Thyroid gland (tissue), 4 donors: ENCODE results near the gene NAV3. TPM values are rescaled to one million over a fixed set of nuclear protein-coding genes. Genes with fewer than 3 reads are reported as not detected.

Source experiments
- DNase-seq, 2 donors: peaks; one replicate each; pipeline ENCODE4 v3.0.0-alpha.2; 2019
- H3K27ac ChIP-seq, 3 donors: fragments of 200-600 bp; sonication (generic); 1 replicate in 2 of 3; 2 replicates in 1 of 3; pipeline ENCODE4 v1.5.1; 2016 to 2019; ENCODE audit warnings: mild to moderate bottlenecking in 1 of 3, moderate library complexity in 1 of 3
- H3K27me3 ChIP-seq: fragments of 200-600 bp; sonication (generic); one replicate; pipeline ENCODE4 v1.5.1; 2019
- H3K36me3 ChIP-seq, 2 donors: fragments of 200-600 bp; sonication (generic); one replicate each; pipeline ENCODE4 v1.5.1; 2016 to 2019
- H3K4me1 ChIP-seq, 2 donors: fragments of 200-600 bp; sonication (generic); one replicate each; pipeline ENCODE4 v1.5.1; 2017 to 2019
- H3K4me3 ChIP-seq, 3 donors: fragments of 200-600 bp; sonication (generic); replicated peaks in 1 of 3; 1 replicate in 2 of 3; 2 replicates in 1 of 3; pipeline ENCODE4 v1.5.1; 2016; ENCODE audit warnings: mild to moderate bottlenecking in 1 of 3
- H3K9me3 ChIP-seq: fragments of 200-600 bp; sonication (generic); one replicate; pipeline ENCODE4 v1.5.1; 2017
- POLR2A ChIP-seq, 2 donors: fragments of 450-650 bp; IDR thresholded peaks; one replicate each; pipeline ENCODE4 v1.6.1; 2017; ENCODE audit warnings: antibody characterized with exemption in 2 of 2, mild to moderate bottlenecking in 2 of 2, moderate library complexity in 1 of 2
- WGBS, 2 donors: methylation state at CpG; one replicate each; pipeline ENCODE4 v1.1.5; 2017; 5-methylcytosine and 5-hydroxymethylcytosine counted together
- intact Hi-C: fragments of 100-400 bp; cut with DNase I; formaldehyde crosslinking; loops from one replicate; pipeline ENCODE4 v1.15.1; 2023
- total RNA-seq, 4 donors: library from RNA; depleted of rRNA; stranded (reverse); fragments of >200 nt; gene quantifications; one replicate each; pipeline ENCODE4 v1.2.3, GENCODE V29; 2016
- TF ChIP-seq, protein P1 (sequence below), 6 experiments: fragments of 200-600 bp in 3 of 6; fragments of 450-650 bp in 3 of 6; sonication (generic) in 3 of 6; IDR thresholded peaks; one replicate each; pipeline ENCODE4 v1.5.1; 2016 to 2019; ENCODE audit warnings: antibody characterized with exemption in 6 of 6, mild to moderate bottlenecking in 2 of 6, inconsistent platforms in 1 of 6, moderate library complexity in 1 of 6

The NAV3 gene
- total RNA-seq, 4 donors from 2014 or later = 5.7 to 21.9 (median 7.6) TPM

DNA sequence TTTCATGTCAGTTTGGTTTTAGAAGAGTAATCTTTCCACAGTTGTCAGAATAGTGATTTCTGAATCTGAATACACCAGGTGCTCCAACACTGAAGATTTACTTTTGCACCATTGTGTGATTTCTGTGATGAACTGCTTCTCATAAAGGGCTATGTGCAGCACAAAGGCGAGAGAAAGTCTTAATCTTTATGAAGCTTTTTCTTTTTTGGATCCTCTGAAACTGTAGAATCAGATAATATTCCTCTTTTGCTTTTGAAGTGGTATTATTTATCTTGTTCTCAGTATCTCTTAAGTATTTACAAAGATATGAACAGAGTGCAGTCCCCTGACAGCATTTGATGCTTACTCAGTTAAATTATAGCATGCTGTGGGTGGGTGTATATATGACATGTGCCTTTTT lies 207.8 kb downstream of the NAV3 start:
- no peak overlapping the region for H3K27ac ChIP-seq
- WGBS, 2 donors = 85 to 88% methylated on average over 1 of the region's 1 CpG
- TF ChIP-seq, protein P1, sequence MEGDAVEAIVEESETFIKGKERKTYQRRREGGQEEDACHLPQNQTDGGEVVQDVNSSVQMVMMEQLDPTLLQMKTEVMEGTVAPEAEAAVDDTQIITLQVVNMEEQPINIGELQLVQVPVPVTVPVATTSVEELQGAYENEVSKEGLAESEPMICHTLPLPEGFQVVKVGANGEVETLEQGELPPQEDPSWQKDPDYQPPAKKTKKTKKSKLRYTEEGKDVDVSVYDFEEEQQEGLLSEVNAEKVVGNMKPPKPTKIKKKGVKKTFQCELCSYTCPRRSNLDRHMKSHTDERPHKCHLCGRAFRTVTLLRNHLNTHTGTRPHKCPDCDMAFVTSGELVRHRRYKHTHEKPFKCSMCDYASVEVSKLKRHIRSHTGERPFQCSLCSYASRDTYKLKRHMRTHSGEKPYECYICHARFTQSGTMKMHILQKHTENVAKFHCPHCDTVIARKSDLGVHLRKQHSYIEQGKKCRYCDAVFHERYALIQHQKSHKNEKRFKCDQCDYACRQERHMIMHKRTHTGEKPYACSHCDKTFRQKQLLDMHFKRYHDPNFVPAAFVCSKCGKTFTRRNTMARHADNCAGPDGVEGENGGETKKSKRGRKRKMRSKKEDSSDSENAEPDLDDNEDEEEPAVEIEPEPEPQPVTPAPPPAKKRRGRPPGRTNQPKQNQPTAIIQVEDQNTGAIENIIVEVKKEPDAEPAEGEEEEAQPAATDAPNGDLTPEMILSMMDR (IDR thresholded peaks at IDR 0.05) = no peak
- TF ChIP-seq POLR2A (IDR thresholded peaks at IDR 0.05) = no peak

GRCh38 chr12:78038986-78039385 lies 208.3 kb downstream of the NAV3 start:
- H3K4me1 ChIP-seq = no peaks in the 10 kb centered on the region
- H3K27ac ChIP-seq = no peak overlapping the region
- no peak overlapping the region for H3K4me3 ChIP-seq
- DNase-seq = no peak
- no peaks in the 10 kb centered on the region for H3K9me3 ChIP-seq
- 82 to 89% methylated on average over 4 of the region's 4 CpGs for WGBS, 2 donors
- no peaks in the 10 kb centered on the region for H3K27me3 ChIP-seq
- TF ChIP-seq, protein P1 (IDR thresholded peaks at IDR 0.05) = no peak
- TF ChIP-seq POLR2A (IDR thresholded peaks at IDR 0.05) = no peak
- intact Hi-C loops = no loop called here
- no peaks in the 10 kb centered on the region for H3K36me3 ChIP-seq

More for the DNA sequence above, 207.8 kb downstream of the NAV3 start:
- no peaks in the 10 kb centered on the region for H3K36me3 ChIP-seq
- no peaks in the 10 kb centered on the region for H3K4me1 ChIP-seq
- no peak overlapping the region for H3K4me3 ChIP-seq
- H3K9me3 ChIP-seq = no peaks in the 10 kb centered on the region
- H3K27me3 ChIP-seq = no peaks in the 10 kb centered on the region
- intact Hi-C loops = no loop called here
- no peak for DNase-seq

DNA sequence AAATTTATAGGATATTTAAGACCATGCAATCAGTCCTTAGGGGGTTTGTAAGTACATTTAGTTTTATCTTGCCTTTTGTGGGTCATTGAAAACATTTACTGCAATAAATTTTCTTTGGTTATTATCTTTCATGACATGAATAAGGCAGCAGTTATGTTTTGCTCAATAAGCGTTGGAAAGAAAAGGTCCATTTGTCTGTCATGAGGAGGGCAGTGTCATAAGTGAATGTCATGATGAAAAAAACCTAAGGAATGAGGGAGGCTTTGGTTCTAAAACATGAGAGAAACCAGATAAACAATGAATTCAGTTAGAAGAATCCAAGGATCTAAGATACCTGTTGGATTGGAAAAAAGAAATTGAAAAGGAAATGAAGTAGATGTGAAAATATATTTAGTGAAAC lies 209.4 kb downstream of the NAV3 start:
- no peak overlapping the region for H3K4me3 ChIP-seq
- H3K36me3 ChIP-seq = no peaks in the 10 kb centered on the region
- no peaks in the 10 kb centered on the region for H3K4me1 ChIP-seq
- intact Hi-C loops = no loop called here
- TF ChIP-seq, protein P1 (IDR thresholded peaks at IDR 0.05) = no peak
- TF ChIP-seq POLR2A (IDR thresholded peaks at IDR 0.05) = no peak
- no peaks in the 10 kb centered on the region for H3K9me3 ChIP-seq
- no peak overlapping the region for H3K27ac ChIP-seq
- no peaks in the 10 kb centered on the region for H3K27me3 ChIP-seq
- WGBS, 2 donors = 87 to 92% methylated on average over 1 of the region's 1 CpG
- DNase-seq = no peak

- Histone ChIP-seq H3K27me3 (no peaks in the 10 kb centered on the region), H3K36me3 (no peaks in the 10 kb centered on the region), H3K9me3 (no peaks in the 10 kb centered on the region), H3K4me1 (no peaks in the 10 kb centered on the region), H3K4me3 (no peak overlapping the region), H3K27ac (no peak overlapping the region)
- 93 to 95% methylated on average over 10 to 12 of the region's 12 CpGs for WGBS, 2 donors
- intact Hi-C loops = no loop called here
- DNase-seq = no peak
- no peak for TF ChIP-seq POLR2A (IDR thresholded peaks at IDR 0.05)
- TF ChIP-seq, protein P1 (IDR thresholded peaks at IDR 0.05) = no peak
These were observed 220.1 kb downstream of the NAV3 start for GRCh38 chr12:78050790-78051189.

DNA sequence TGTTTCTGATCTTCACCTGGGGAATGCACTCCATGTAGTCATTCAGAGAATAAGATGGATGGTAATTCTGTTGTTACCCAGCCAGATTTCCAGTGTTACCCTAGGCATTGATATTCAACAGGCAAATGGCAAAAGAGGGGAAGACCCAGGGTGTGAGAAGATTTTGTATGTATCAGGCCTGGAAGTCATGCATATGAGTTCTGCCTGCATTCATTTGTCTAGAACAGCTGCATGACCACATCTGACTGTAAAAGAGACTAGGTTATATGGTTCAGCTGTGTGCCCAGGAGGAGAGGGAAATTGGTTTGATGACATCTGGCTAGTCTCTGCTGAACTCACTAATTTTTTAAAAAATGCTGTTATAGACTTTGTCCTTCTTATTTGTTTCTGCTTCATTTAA lies 224.9 kb downstream of the NAV3 start:
- Histone ChIP-seq H3K4me1 (no peaks in the 10 kb centered on the region), H3K9me3 (no peaks in the 10 kb centered on the region), H3K27me3 (no peaks in the 10 kb centered on the region), H3K36me3 (no peaks in the 10 kb centered on the region), H3K4me3 (no peak overlapping the region), H3K27ac (no peak overlapping the region)
- intact Hi-C loops = no loop called here
- TF ChIP-seq POLR2A (IDR thresholded peaks at IDR 0.05) = no peak
- TF ChIP-seq, protein P1 (IDR thresholded peaks at IDR 0.05) = no peak
- DNase-seq = no peak
